Measurements from ENCODE around the gene MYADM. TPM values are rescaled to one million over a fixed set of nuclear protein-coding genes. Genes with fewer than 3 reads are reported as not detected.

The MYADM gene
- total and polyA plus RNA-seq, 2 of the 13 experiments (the other 11 are each of a cell fraction or from before 2014, with no cell fraction given): 19.9 to 38.1 TPM

DNA sequence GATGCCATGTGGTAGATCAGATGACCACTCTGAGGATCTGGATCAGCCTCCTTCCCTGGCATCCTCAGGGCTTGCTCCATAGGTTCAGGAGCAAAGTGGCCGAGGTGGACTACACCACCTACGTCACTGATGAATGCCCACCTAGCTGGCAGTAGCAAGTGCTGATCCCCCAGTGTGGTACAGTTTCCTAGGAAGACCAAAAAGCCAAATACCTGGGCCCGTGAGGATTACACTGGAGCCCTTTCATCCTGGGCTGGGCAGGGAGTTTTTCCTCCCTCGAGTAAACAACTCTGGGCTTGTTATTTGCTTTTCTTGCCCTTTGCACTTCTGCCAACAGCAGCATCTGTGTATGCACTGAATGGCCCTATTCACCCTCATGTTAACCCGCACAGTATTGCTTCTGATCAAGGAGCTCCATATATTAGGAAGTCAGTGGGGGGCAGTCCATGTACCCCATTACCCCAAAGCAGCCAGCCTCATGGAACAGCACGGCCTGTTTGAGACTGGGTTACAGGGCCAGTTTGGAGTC lies 3.3 kb upstream of the MYADM start (continued):
- TF ChIP-seq ZNF773 (CRISPR knock-in tag; IDR thresholded peaks at IDR 0.05; ENCODE audit: borderline replicate concordance): no peak
- no peak for TF ChIP-seq ZNF496 (CRISPR knock-in tag; IDR thresholded peaks at IDR 0.05; ENCODE audit: insufficient replicate concordance)
- TF ChIP-seq AFF4 (CRISPR knock-in tag; IDR thresholded peaks at IDR 0.05): no peak; the same call in 1 of the 2 replicates
- TF ChIP-seq BHLHE40 (IDR thresholded peaks at IDR 0.05; ENCODE audit: low read length): peak; percentile 93
- no peak for TF ChIP-seq NCOA5 (CRISPR knock-in tag; IDR thresholded peaks at IDR 0.05)
- peak; percentile 92; the same call in 1 of the 2 replicates for TF ChIP-seq FOXK1 (CRISPR knock-in tag; IDR thresholded peaks at IDR 0.05; ENCODE audit: borderline replicate concordance, low read depth)
- no peak for TF ChIP-seq ADNP (CRISPR knock-in tag; IDR thresholded peaks at IDR 0.05)
- no peak for TF ChIP-seq ZHX2 (IDR thresholded peaks at IDR 0.05; ENCODE audit: low read depth)
- no peak for TF ChIP-seq ZHX2 (CRISPR knock-in tag; IDR thresholded peaks at IDR 0.05; ENCODE audit: borderline replicate concordance)
- 0 out of 2 replicates have a peak, but pooled peaks have one; percentile 56 for TF ChIP-seq ZBTB37 (CRISPR knock-in tag; IDR thresholded peaks at IDR 0.05)
- TF ChIP-seq NCOA1 (CRISPR knock-in tag; IDR thresholded peaks at IDR 0.05): no peak
- TF ChIP-seq RORA (CRISPR knock-in tag; IDR thresholded peaks at IDR 0.05): no peak
- TF ChIP-seq ZNF614 (CRISPR knock-in tag; IDR thresholded peaks at IDR 0.05; ENCODE audit: borderline replicate concordance): peak; percentile 95
- no peak for TF ChIP-seq NFE2L2 (IDR thresholded peaks at IDR 0.05; ENCODE audit: low read length)
- TF ChIP-seq XRCC5 (optimal IDR thresholded peaks at IDR 0.05; ENCODE audit: low read length): peak; percentile 56
- no peak for TF ChIP-seq FUBP1 (CRISPR knock-in tag; IDR thresholded peaks at IDR 0.05; ENCODE audit: borderline replicate concordance)
- no peak for TF ChIP-seq ZBTB1 (CRISPR knock-in tag; IDR thresholded peaks at IDR 0.05; ENCODE audit: borderline replicate concordance)

All from HepG2 (cell line).